ENCODE data around the gene SH3PXD2A. TPM values are rescaled to one million over a fixed set of nuclear protein-coding genes. Genes with fewer than 3 reads are reported as not detected.

The SH3PXD2A gene
- total and polyA plus RNA-seq, 9 donors: 33.2 to 95.0 (median 73.9) TPM

DNA sequence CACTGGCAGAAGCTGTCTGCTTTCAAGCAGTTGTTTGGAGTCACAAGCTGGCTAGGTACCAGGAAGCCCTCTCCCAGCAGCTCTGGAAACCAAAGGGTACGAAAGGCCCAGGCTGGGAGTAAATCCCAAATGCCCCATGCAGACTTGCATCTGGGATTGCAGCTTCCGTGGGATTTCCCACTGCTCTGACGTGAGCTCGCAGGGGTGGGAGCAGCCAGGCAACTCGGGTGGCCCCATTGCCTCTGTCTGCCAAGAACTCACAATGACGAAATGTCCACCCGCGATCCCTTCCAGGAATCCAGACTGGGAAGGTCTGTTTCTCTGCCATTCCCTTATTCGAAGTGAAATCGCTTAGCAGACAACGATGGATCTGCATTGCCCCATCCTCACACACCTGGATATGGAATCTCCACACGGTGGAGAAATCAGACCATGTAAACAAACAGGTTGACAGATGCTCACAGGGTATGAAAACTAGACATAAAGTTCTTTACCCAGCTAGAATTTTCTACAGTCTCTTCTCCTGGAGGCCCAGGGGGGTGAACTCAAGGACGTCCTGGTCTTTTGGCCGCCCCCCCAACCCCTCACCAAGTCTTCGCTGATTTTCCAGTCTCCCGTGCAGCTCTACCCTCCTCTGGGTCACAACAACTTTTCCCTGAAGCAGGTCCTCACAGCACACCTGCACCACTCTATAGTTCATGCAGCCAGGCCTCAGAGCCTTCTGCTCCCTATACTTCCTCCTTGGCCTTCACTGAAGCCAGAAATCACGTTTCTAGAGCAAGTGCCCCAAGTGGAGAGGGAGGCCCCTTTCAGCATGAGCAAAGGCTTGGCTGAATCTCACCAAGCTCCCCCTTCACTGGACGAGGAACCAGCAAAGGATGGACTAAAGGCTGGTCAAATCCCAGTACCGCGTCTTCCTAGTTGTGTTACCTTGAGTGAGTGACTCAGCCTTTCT is 20.0 kb downstream of the SH3PXD2A start:
- Histone ChIP-seq H3K27ac (ENCODE audit: low read length) (peak overlapping the region; percentile 78), H3K4me1 (ENCODE audit: control insufficient read depth, insufficient read depth, low read length) (peaks cover 66% of the 10 kb centered on the region), H3K36me3 (ENCODE audit: control insufficient read depth, insufficient read depth, low read length) (no peaks in the 10 kb centered on the region), H3K27me3 (ENCODE audit: control insufficient read depth, insufficient read depth, low read length) (no peaks in the 10 kb centered on the region), H3K9me3 (replicated peaks; ENCODE audit: control insufficient read depth, low read depth, low read length) (no peaks in the 10 kb centered on the region), H3K4me3 (ENCODE audit: low read length) (no peak overlapping the region)
- DNase-seq: peak; percentile 91
- WGBS (ENCODE audit: insufficient coverage): 21% methylated on average over 14 of the region's 20 CpGs

GRCh38 chr10:103834436-103835095 is 20.8 kb downstream of the SH3PXD2A start:
- Histone ChIP-seq H3K4me1 (ENCODE audit: control insufficient read depth, insufficient read depth, low read length) (peaks cover 58% of the 10 kb centered on the region), H3K4me3 (ENCODE audit: low read length) (no peak overlapping the region), H3K36me3 (ENCODE audit: control insufficient read depth, insufficient read depth, low read length) (no peaks in the 10 kb centered on the region), H3K27me3 (ENCODE audit: control insufficient read depth, insufficient read depth, low read length) (no peaks in the 10 kb centered on the region), H3K9me3 (replicated peaks; ENCODE audit: control insufficient read depth, low read depth, low read length) (no peaks in the 10 kb centered on the region), H3K27ac (ENCODE audit: low read length) (peak overlapping the region; percentile 78)
- no peak for DNase-seq
- 65% methylated on average over 3 of the region's 5 CpGs for WGBS (ENCODE audit: insufficient coverage)

DNA sequence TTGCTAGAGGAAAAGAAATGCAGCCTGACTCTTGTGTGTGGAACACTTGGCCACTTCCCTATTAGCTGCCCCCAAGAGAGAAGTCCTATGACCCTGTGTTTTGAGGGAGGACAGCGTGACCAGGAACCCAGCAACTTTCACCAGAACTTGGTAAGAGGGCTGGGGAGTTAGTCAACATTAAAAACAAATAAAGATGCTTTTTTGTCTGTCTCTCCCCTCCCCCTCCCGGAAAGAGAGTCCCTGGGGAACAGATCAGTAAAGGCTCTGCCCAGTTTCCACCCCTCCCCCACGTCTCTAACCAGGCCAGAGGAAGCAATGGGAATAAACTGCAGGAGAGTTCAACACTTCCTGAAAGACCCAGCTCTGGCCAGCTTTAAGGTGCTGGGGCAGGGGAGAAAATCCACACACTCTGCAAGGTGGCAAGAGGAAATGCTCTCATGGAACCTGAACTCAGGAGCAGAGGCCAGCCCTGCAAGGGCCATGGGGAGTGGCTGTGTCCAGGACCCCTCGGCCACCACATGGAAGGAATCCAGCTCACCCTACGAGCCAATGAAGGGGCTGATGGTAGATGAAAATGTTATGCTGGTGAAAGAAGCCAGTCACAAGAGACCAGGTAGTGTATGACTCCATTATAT is 21.5 kb downstream of the SH3PXD2A start:
- H3K27ac ChIP-seq (ENCODE audit: low read length): peak overlapping the region; percentile 59
- no peak overlapping the region for H3K4me3 ChIP-seq (ENCODE audit: low read length)
- H3K36me3 ChIP-seq (ENCODE audit: control insufficient read depth, insufficient read depth, low read length): no peaks in the 10 kb centered on the region
- peaks cover 52% of the 10 kb centered on the region for H3K4me1 ChIP-seq (ENCODE audit: control insufficient read depth, insufficient read depth, low read length)
- DNase-seq: peak; percentile 82
- H3K27me3 ChIP-seq (ENCODE audit: control insufficient read depth, insufficient read depth, low read length): no peaks in the 10 kb centered on the region
- H3K9me3 ChIP-seq (replicated peaks; ENCODE audit: control insufficient read depth, low read depth, low read length): no peaks in the 10 kb centered on the region
- WGBS (ENCODE audit: insufficient coverage): 73% methylated on average over 2 of the region's 5 CpGs

GRCh38 chr10:103832806-103833205 is 22.6 kb downstream of the SH3PXD2A start:
- H3K4me3 ChIP-seq (ENCODE audit: low read length): no peak overlapping the region
- DNase-seq: no peak
- WGBS (ENCODE audit: insufficient coverage): no CpG with 5 or more reads among the region's 2 CpGs
- no peaks in the 10 kb centered on the region for H3K9me3 ChIP-seq (replicated peaks; ENCODE audit: control insufficient read depth, low read depth, low read length)
- H3K36me3 ChIP-seq (ENCODE audit: control insufficient read depth, insufficient read depth, low read length): no peaks in the 10 kb centered on the region
- no peaks in the 10 kb centered on the region for H3K27me3 ChIP-seq (ENCODE audit: control insufficient read depth, insufficient read depth, low read length)
- no peak overlapping the region for H3K27ac ChIP-seq (ENCODE audit: low read length)
- peaks cover 52% of the 10 kb centered on the region for H3K4me1 ChIP-seq (ENCODE audit: control insufficient read depth, insufficient read depth, low read length)

DNA sequence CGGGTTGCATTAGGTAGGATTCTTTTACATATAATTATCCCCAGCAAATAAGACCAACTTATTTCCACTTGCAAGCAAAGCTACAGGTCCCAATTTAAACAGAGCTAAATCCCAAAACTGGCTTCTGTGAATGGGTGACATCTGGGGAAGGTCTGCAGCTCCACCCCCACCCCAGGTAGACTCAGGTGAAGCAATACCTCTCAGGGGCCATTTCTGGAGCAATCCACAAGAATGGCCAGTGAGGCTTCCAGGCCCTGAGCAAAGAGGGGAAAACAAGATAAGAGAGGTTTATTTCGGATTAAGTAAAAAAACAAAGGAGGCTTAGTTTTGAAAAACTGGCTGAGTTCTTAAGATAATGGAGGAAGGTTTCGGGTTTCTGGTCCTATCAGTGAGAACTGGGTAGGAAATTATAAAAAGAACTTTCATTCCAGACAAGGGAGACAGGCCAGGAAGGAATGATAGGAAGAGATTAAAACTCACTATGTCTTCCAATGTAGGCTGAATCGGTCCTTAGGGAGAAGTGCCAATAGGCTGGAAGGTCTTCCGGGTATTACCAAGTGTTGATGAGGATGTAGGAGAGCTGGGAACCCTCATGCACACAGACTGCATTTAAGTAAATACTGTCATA is 25.4 kb downstream of the SH3PXD2A start:
- no peak for DNase-seq
- H3K4me1 ChIP-seq (ENCODE audit: control insufficient read depth, insufficient read depth, low read length): peaks cover 29% of the 10 kb centered on the region
- 95% methylated on average over 3 of the region's 5 CpGs for WGBS (ENCODE audit: insufficient coverage)
- no peaks in the 10 kb centered on the region for H3K9me3 ChIP-seq (replicated peaks; ENCODE audit: control insufficient read depth, low read depth, low read length)
- no peaks in the 10 kb centered on the region for H3K27me3 ChIP-seq (ENCODE audit: control insufficient read depth, insufficient read depth, low read length)
- no peak overlapping the region for H3K4me3 ChIP-seq (ENCODE audit: low read length)
- H3K27ac ChIP-seq (ENCODE audit: low read length): no peak overlapping the region
- no peaks in the 10 kb centered on the region for H3K36me3 ChIP-seq (ENCODE audit: control insufficient read depth, insufficient read depth, low read length)

DNA sequence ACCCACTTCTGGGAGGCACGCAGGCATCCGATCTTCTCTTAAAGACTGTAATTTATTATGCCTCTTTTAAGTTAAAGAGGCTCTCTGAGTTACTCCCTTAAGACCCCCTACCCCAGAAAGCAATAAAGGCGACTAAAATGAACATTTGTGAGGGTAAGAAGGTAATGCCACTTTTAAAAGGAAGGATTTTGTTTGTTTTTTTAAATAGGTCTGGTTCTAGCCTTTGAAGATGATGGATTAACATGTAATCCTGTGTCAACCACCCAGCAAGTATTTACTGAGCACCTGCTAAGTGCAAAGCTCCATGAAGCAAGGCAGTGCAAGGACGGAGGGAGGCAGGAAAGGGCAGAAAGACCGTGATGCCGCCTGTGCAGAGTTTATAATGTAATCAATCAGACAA is 26.1 kb downstream of the SH3PXD2A start:
- DNase-seq: no peak
- Histone ChIP-seq H3K36me3 (ENCODE audit: control insufficient read depth, insufficient read depth, low read length) (no peaks in the 10 kb centered on the region), H3K9me3 (replicated peaks; ENCODE audit: control insufficient read depth, low read depth, low read length) (no peaks in the 10 kb centered on the region), H3K27me3 (ENCODE audit: control insufficient read depth, insufficient read depth, low read length) (no peaks in the 10 kb centered on the region), H3K4me3 (ENCODE audit: low read length) (no peak overlapping the region), H3K4me1 (ENCODE audit: control insufficient read depth, insufficient read depth, low read length) (peaks cover 29% of the 10 kb centered on the region), H3K27ac (ENCODE audit: low read length) (no peak overlapping the region)
- no CpG with 5 or more reads among the region's 6 CpGs for WGBS (ENCODE audit: insufficient coverage)

GRCh38 chr10:103828587-103829197 is 26.7 kb downstream of the SH3PXD2A start:
- Histone ChIP-seq H3K27me3 (ENCODE audit: control insufficient read depth, insufficient read depth, low read length) (no peaks in the 10 kb centered on the region), H3K9me3 (replicated peaks; ENCODE audit: control insufficient read depth, low read depth, low read length) (no peaks in the 10 kb centered on the region), H3K4me3 (ENCODE audit: low read length) (no peak overlapping the region), H3K4me1 (ENCODE audit: control insufficient read depth, insufficient read depth, low read length) (peaks cover 29% of the 10 kb centered on the region), H3K36me3 (ENCODE audit: control insufficient read depth, insufficient read depth, low read length) (no peaks in the 10 kb centered on the region), H3K27ac (ENCODE audit: low read length) (no peak overlapping the region)
- no peak for DNase-seq
- WGBS (ENCODE audit: insufficient coverage): no CpG with 5 or more reads among the region's 7 CpGs

DNA sequence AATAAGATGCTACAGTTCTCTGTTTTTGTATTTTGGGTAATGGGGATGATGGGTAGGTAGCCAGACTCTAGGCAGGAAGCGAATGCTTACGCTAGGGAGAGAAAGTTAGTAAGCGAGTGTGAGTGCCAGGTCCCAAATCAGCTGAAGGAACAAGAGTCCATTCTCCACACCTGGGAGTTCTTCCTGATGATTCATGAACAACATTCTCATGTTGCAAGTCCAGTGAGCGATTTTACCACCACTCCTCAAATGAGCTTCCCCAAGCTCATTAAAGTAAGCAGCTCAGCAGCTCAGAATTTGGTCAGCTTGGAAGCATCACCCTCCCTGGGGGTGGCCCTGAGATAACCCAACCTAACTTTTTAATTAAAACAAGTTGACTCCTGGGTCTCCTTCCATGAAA is 27.3 kb downstream of the SH3PXD2A start:
- Histone ChIP-seq H3K4me3 (ENCODE audit: low read length) (no peak overlapping the region), H3K27me3 (ENCODE audit: control insufficient read depth, insufficient read depth, low read length) (no peaks in the 10 kb centered on the region), H3K36me3 (ENCODE audit: control insufficient read depth, insufficient read depth, low read length) (no peaks in the 10 kb centered on the region), H3K27ac (ENCODE audit: low read length) (no peak overlapping the region), H3K4me1 (ENCODE audit: control insufficient read depth, insufficient read depth, low read length) (peaks cover 30% of the 10 kb centered on the region), H3K9me3 (replicated peaks; ENCODE audit: control insufficient read depth, low read depth, low read length) (no peaks in the 10 kb centered on the region)
- 24% methylated on average over 2 of the region's 4 CpGs for whole genome bisulfite sequencing (ENCODE audit: insufficient coverage)
- no peak for DNase-seq

GRCh38 chr10:103826885-103827284 is 28.5 kb downstream of the SH3PXD2A start:
- Histone ChIP-seq H3K4me3 (ENCODE audit: low read length) (no peak overlapping the region), H3K36me3 (ENCODE audit: control insufficient read depth, insufficient read depth, low read length) (no peaks in the 10 kb centered on the region), H3K4me1 (ENCODE audit: control insufficient read depth, insufficient read depth, low read length) (peaks cover 35% of the 10 kb centered on the region), H3K9me3 (replicated peaks; ENCODE audit: control insufficient read depth, low read depth, low read length) (no peaks in the 10 kb centered on the region), H3K27me3 (ENCODE audit: control insufficient read depth, insufficient read depth, low read length) (no peaks in the 10 kb centered on the region), H3K27ac (ENCODE audit: low read length) (no peak overlapping the region)
- no peak for DNase-seq
- WGBS (ENCODE audit: insufficient coverage): 88% methylated on average over 6 of the region's 7 CpGs

All from muscle of leg (tissue), 11 donors.